Breast epithelium (tissue), 4 donors: Measurements from ENCODE around the gene GRIN2C. TPM values are rescaled to one million over a fixed set of nuclear protein-coding genes. Genes with fewer than 3 reads are reported as not detected.

Experiments
- DNase-seq, 2 donors: peaks; one replicate each; pipeline ENCODE4 v3.0.0-alpha.2; 2019; ENCODE audit warnings: low spot score in 2 of 2
- H3K27ac ChIP-seq, 2 donors: fragments of 200-600 bp; sonication (generic) in 1 of 2; one replicate each; pipeline ENCODE4 v1.5.1; 2016 to 2019; ENCODE audit warnings: mild to moderate bottlenecking in 1 of 2
- H3K27me3 ChIP-seq, 2 donors: fragments of 200-600 bp; sonication (generic) in 1 of 2; one replicate each; pipeline versions ENCODE4 v1.5.1 to v1.6.0; 2017 to 2019; ENCODE audit warnings: control low read depth in 1 of 2, mild to moderate bottlenecking in 1 of 2
- H3K36me3 ChIP-seq: fragments of 200-600 bp; one replicate; pipeline ENCODE4 v1.5.1; 2019
- H3K4me1 ChIP-seq, 2 donors: fragments of 200-600 bp; sonication (generic); one replicate each; pipeline ENCODE4 v1.5.1; 2016 to 2019; ENCODE audit warnings: control low read depth in 1 of 2
- H3K4me3 ChIP-seq, 3 donors: fragments of 200-600 bp; sonication (generic); 1 replicate in 2 of 3; 2 replicates in 1 of 3; pipeline ENCODE4 v1.5.1; 2016 to 2019; ENCODE audit warnings: mild to moderate bottlenecking in 3 of 3, moderate library complexity in 2 of 3
- H3K9me3 ChIP-seq, 2 donors: fragments of 200-600 bp; sonication (generic) in 1 of 2; one replicate each; pipeline ENCODE4 v1.5.1; 2016 to 2019; ENCODE audit warnings: control low read depth in 1 of 2
- POLR2A ChIP-seq: fragments of 450-650 bp; IDR thresholded peaks from one replicate; pipeline ENCODE4 v1.6.1; 2016; ENCODE audit warnings: antibody characterized with exemption, mild to moderate bottlenecking, moderate library complexity
- POLR2AphosphoS5 ChIP-seq, 3 donors: sonication (generic); formaldehyde crosslinking; IDR thresholded peaks; one replicate each; pipeline ENCODE4 v1.6.1; 2017; ENCODE audit warnings: antibody characterized with exemption in 3 of 3
- intact Hi-C: fragments of 100-400 bp; cut with DNase I; formaldehyde crosslinking; loops from one replicate; pipeline ENCODE4 v1.15.1; 2023; ENCODE audit warnings: low total_unique reads
- total RNA-seq, 3 donors: library from RNA; depleted of rRNA; stranded (reverse); fragments of >200 nt; gene quantifications; one replicate each; pipeline ENCODE4 v1.1.0, GENCODE V29; 2016
- TF ChIP-seq, protein P1 (sequence below), 3 donors: fragments of 450-650 bp; IDR thresholded peaks; one replicate each; pipeline ENCODE4 v1.5.1; 2016 to 2017; ENCODE audit warnings: antibody characterized with exemption in 3 of 3, mild to moderate bottlenecking in 3 of 3, moderate library complexity in 3 of 3

GRIN2C gene
- total RNA-seq, 3 donors from 2014 or later, result 0.48 TPM; not detected in 2

DNA sequence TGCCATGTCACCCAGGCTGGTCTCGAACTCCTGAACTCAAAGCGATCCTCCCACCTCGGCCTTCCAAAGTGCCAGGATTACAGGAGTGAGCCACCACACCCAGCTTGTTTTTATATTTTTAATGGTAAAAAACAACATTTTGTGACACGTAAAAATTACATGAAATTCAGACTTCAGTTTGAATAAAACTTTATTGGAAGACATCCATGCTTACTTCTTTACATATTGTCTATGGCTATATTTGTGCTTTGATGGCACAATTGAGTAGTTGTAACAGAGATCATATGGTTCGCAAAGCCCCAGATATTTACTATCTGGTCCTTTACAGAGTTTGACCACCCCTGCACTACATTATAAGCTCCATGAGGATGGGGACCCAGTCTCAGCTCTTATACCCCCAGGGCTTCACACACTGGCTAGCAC lies 14.9 kb upstream of the GRIN2C start:
- no peaks in the 10 kb centered on the region for H3K36me3 ChIP-seq
- H3K27me3 ChIP-seq, result no peaks in the 10 kb centered on the region
- TF ChIP-seq, protein P1, sequence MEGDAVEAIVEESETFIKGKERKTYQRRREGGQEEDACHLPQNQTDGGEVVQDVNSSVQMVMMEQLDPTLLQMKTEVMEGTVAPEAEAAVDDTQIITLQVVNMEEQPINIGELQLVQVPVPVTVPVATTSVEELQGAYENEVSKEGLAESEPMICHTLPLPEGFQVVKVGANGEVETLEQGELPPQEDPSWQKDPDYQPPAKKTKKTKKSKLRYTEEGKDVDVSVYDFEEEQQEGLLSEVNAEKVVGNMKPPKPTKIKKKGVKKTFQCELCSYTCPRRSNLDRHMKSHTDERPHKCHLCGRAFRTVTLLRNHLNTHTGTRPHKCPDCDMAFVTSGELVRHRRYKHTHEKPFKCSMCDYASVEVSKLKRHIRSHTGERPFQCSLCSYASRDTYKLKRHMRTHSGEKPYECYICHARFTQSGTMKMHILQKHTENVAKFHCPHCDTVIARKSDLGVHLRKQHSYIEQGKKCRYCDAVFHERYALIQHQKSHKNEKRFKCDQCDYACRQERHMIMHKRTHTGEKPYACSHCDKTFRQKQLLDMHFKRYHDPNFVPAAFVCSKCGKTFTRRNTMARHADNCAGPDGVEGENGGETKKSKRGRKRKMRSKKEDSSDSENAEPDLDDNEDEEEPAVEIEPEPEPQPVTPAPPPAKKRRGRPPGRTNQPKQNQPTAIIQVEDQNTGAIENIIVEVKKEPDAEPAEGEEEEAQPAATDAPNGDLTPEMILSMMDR (IDR thresholded peaks at IDR 0.05), result no peak
- TF ChIP-seq POLR2AphosphoS5 (IDR thresholded peaks at IDR 0.05) (no peak), POLR2A (no peak)
- H3K27ac ChIP-seq, result no peak overlapping the region
- intact Hi-C loops, result no loop called here
- DNase-seq, result no peak
- H3K4me3 ChIP-seq, result no peak overlapping the region
- H3K9me3 ChIP-seq, result no peaks in the 10 kb centered on the region
- H3K4me1 ChIP-seq, result peaks cover 0 to 5% of the 10 kb centered on the region in 2 donors

DNA sequence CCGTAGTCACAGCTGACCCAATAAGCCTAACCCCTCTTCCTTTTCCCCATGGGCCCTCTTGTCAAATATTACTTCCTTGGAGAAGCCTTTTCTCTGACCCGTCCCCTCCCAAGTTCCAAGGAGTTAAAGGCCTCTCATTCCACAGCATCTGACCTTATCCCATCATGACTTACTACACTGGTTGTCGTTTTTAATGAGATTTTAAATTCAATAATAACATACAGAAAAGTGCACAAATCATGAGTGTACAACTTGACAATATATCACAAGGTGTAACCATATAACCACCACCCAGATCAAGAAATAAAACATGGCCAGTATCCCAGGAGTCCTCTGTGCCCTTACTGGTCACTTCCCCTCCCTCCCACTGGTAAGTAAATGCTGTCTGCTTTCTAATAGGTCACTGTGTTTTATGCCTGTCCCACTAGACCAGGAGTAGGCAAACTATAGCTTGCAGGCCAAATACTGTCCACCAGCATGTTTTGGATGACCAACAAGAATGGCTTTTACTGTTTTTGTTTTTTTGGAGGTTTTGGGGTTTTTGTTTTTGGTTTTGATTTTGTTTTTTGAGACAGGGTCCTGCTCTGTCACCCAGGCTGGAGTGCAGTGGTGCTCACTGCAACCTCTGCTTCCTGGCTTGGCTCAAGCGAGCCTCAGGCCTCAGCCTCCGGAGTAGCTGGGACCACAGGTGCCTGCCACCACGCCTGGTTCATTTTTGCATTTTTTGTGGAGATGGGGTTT lies 14.4 kb upstream of the GRIN2C start:
- Histone ChIP-seq H3K4me3 (peak overlapping the region; percentile 59 to 79 (median 64)), H3K4me1 (peaks cover 0 to 5% of the 10 kb centered on the region in 2 donors), H3K9me3 (no peaks in the 10 kb centered on the region), H3K27ac (peak overlapping the region; percentile 93 to 97), H3K36me3 (no peaks in the 10 kb centered on the region), H3K27me3 (no peaks in the 10 kb centered on the region)
- no peak for DNase-seq
- TF ChIP-seq POLR2AphosphoS5 (IDR thresholded peaks at IDR 0.05), result no peak
- no peak for TF ChIP-seq POLR2A
- TF ChIP-seq, protein P1 (IDR thresholded peaks at IDR 0.05), result no peak
- intact Hi-C loops, result no loop called here

DNA sequence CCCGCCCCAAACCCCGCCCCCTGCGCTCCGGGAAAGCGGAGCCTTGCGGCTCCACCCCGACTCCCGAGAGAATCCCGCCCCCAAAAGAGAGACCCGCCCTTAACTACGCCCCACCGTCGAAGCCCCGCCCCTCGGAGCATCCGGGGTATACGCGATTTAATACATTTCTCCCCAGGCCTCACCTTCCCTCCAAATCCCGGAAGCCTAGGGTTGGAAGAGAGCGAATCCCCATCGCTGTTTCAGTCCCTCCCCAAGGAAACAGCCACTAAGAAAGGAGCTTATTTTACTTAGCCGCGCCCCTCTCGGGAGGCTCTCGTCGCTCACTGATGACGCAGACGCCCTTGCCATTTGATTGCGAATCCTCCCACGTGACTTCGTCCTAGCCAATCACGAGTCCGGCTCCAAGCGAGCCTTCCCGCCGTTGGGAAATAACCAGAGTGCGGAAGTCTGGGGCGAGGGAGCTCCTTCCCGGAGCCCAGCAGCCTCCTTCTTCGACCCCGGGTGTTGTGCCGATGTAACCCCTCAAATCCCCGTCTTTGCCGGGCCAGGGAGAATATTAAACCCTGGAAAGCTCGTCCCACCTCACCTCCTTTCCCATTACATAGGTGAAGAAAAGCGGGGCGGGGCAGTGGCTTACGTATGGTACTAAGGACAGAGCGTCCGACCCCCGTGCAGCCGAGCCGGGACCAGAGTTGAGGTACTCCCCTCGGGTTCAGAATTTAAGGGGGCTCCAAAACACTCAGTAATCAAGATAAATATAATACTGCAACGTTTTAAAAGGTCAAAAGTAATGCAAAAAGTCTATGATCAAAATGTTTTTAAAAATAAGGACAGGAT lies 13.6 kb upstream of the GRIN2C start:
- Histone ChIP-seq H3K9me3 (no peaks in the 10 kb centered on the region), H3K4me3 (peak overlapping the region; percentile 59 to 79 (median 64)), H3K27ac (peak overlapping the region; percentile 93 to 97), H3K27me3 (no peaks in the 10 kb centered on the region), H3K4me1 (peaks cover 0 to 5% of the 10 kb centered on the region in 2 donors), H3K36me3 (no peaks in the 10 kb centered on the region)
- peak; percentile 100 for DNase-seq
- intact Hi-C loops, result no loop called here
- peak; percentile 99 for TF ChIP-seq POLR2AphosphoS5 (IDR thresholded peaks at IDR 0.05)
- TF ChIP-seq, protein P1 (IDR thresholded peaks at IDR 0.05), result peak in 1 of 3 donors; percentile 43
- TF ChIP-seq POLR2A, result peak; percentile 100

DNA sequence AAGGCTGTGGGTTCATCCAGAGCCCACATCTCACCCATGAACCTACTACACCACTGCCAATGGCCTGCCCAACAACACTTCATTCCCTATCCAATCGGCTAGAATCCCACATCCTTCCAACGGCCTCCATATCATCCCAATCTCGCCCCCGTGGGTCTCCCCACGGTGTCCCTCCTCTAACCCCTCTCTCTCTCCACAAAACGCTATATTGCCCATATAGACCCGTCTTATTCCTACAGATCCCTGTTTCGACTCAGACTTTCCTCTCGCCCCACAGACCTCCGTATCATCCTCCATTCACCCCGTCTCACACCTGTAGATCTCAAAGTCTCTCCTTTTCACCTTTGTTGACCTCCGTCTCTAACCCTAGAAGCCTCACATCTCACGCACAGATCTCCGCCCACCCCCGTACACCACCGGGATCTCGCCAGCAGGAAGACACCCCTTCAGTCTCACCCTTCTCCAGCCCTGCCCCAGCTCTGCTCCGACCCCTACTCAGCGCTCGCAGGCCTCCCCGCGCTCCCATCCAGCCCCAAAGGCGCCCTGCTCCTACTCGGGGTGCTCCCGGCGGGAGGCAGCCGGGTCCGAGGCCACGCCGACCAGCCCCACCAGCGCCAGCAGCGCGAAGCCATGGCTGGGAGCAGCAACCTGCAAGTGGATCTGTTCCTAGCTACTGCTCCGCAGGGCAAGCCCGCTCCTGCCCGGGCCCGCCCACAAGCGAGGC lies 12.8 kb upstream of the GRIN2C start, which contains the start of gene FDXR:
FDXR (minus strand) TSS at position 682 of the 724 bp plus-strand sequence; CDS start at position 632, 50 bp downstream.
- Histone ChIP-seq H3K4me3 (peak within 1 kb of the TSS; percentile 59 to 79 (median 64)), H3K36me3 (no peaks in the 10 kb centered on the region), H3K27me3 (no peaks in the 10 kb centered on the region), H3K9me3 (no peaks in the 10 kb centered on the region), H3K27ac (peak within 1 kb of the TSS; percentile 93 to 97), H3K4me1 (peaks cover 0 to 5% of the 10 kb centered on the region in 2 donors)
- TF ChIP-seq POLR2AphosphoS5 (IDR thresholded peaks at IDR 0.05) (no peak), POLR2A (peak; percentile 16)
- TF ChIP-seq, protein P1 (IDR thresholded peaks at IDR 0.05), result no peak
- DNase-seq, result no peak
- intact Hi-C loops, result no loop called here
